IMR-90 (cell line): Measurements from ENCODE around the gene SHROOM1.

Source experiments
- CHD1 ChIP-seq: IDR thresholded peaks from 2 replicates; pipeline ENCODE4 v1.6.1; 2012; ENCODE audit warnings: low read depth, low read length, improper control_type of control experiment
- RCOR1 ChIP-seq: IDR thresholded peaks from 2 replicates; pipeline ENCODE4 v1.6.1; 2012; ENCODE audit warnings: mild to moderate bottlenecking, low read length, improper control_type of control experiment; ENCODE audit not compliant: insufficient replicate concordance
- TF ChIP-seq, protein P1 (sequence below): fragments of 150-350 bp; IDR thresholded peaks from 2 replicates; pipeline ENCODE4 v1.6.1; 2017; ENCODE audit warnings: mild to moderate bottlenecking, antibody characterized with exemption, low read length, low read depth
- TF ChIP-seq, protein P2 (sequence below): conservative IDR thresholded peaks from 2 replicates; pipeline ENCODE4 v1.5.1; 2012; ENCODE audit warnings: mild to moderate bottlenecking, low read depth, low read length, improper control_type of control experiment

DNA sequence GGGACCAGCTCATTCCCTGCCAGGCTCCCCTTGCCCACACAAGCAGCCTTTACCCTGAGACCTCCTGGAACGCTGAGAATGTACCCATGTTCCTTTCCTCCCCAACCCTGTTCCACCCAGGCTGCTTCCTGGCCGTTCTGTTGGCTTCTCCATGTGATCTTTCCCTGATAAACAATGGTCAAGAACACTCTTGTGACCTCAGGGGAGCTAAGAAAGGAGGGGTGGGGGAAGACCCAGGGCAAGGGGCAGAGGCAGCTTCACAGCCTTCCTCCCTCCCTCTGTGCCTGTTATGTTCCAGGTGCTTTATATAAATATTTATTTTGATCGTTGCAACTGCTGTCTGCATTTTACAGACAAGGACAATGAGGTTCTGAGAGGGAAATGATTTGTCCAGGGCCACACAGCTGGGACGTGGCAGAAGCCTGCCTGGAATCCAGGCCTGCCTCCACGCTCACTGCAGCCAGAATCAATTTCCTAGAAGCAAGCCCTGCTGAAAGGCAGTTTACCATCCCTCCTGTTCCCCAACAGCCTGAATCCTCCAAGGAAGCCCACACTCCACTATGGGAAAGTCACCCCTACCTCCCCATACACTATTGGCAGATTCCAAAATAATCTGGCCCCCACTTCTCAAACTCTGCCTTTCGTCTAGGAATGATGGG is 3.9 kb downstream of the SHROOM1 start:
- TF ChIP-seq, protein P1, sequence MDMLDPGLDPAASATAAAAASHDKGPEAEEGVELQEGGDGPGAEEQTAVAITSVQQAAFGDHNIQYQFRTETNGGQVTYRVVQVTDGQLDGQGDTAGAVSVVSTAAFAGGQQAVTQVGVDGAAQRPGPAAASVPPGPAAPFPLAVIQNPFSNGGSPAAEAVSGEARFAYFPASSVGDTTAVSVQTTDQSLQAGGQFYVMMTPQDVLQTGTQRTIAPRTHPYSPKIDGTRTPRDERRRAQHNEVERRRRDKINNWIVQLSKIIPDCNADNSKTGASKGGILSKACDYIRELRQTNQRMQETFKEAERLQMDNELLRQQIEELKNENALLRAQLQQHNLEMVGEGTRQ: no peak
- no peak for TF ChIP-seq RCOR1
- TF ChIP-seq, protein P2, sequence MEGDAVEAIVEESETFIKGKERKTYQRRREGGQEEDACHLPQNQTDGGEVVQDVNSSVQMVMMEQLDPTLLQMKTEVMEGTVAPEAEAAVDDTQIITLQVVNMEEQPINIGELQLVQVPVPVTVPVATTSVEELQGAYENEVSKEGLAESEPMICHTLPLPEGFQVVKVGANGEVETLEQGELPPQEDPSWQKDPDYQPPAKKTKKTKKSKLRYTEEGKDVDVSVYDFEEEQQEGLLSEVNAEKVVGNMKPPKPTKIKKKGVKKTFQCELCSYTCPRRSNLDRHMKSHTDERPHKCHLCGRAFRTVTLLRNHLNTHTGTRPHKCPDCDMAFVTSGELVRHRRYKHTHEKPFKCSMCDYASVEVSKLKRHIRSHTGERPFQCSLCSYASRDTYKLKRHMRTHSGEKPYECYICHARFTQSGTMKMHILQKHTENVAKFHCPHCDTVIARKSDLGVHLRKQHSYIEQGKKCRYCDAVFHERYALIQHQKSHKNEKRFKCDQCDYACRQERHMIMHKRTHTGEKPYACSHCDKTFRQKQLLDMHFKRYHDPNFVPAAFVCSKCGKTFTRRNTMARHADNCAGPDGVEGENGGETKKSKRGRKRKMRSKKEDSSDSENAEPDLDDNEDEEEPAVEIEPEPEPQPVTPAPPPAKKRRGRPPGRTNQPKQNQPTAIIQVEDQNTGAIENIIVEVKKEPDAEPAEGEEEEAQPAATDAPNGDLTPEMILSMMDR: no peak
- no peak for TF ChIP-seq CHD1
